Common myeloid progenitor, CD34-positive (primary cell): ENCODE measurements around the gene SUSD4.

Experiments
- CTCF ChIA-PET: fragments of 350-600 bp; sonication (Branson Sonifier 250); formaldehyde crosslinking; loops from one replicate; lab custom pipeline; 2021; ENCODE audit warnings: antibody characterized with exemption; lab: Charles Lee
- POLR2A ChIA-PET: fragments of 350-600 bp; sonication (Branson Sonifier 250); formaldehyde crosslinking; loops from one replicate; lab custom pipeline; 2021; ENCODE audit warnings: antibody characterized with exemption; lab: Charles Lee
- DNase-seq, 3 donors: peaks; one replicate each; pipeline versions ENCODE4 v3.0.0 to v3.0.0-alpha.2; 2013
- H3K27ac ChIP-seq, 2 experiments: 1 replicate in 1 of 2; 2 replicates in 1 of 2; pipeline ENCODE4 v1.7.0; 2013; ENCODE audit warnings: inconsistent platforms in 2 of 2, low read length in 2 of 2, mild to moderate bottlenecking in 2 of 2, low read depth in 1 of 2, moderate library complexity in 1 of 2; ENCODE audit not compliant: severe bottlenecking in 2 of 2, insufficient read depth in 1 of 2, poor library complexity in 1 of 2
- H3K27me3 ChIP-seq, 5 experiments: replicated peaks in 2 of 5; 1 replicate in 3 of 5; 2 replicates in 2 of 5; pipeline versions ENCODE4 v1.6.1 to v1.7.0; 2013; ENCODE audit warnings: low read length in 4 of 5, mild to moderate bottlenecking in 2 of 5, moderate library complexity in 2 of 5, inconsistent platforms in 1 of 5; ENCODE audit not compliant: insufficient read depth in 5 of 5, control insufficient read depth in 4 of 5
- H3K36me3 ChIP-seq, 4 experiments: 1 replicate in 2 of 4; 2 replicates in 2 of 4; pipeline versions ENCODE4 v1.6.1 to v1.7.0; 2013; ENCODE audit warnings: low read length in 3 of 4, control low read depth in 1 of 4, mild to moderate bottlenecking in 1 of 4; ENCODE audit not compliant: control insufficient read depth in 4 of 4, insufficient read depth in 4 of 4
- H3K4me1 ChIP-seq, 4 experiments: 1 replicate in 3 of 4; 2 replicates in 1 of 4; pipeline versions ENCODE4 v1.6.1 to v1.7.1; 2013; ENCODE audit warnings: low read length in 3 of 4, mild to moderate bottlenecking in 3 of 4, control low read depth in 1 of 4, inconsistent platforms in 1 of 4, moderate library complexity in 1 of 4; ENCODE audit not compliant: control insufficient read depth in 4 of 4, insufficient read depth in 4 of 4; ENCODE audit errors: control extremely low read depth in 1 of 4
- H3K4me3 ChIP-seq, 7 experiments: 1 replicate in 4 of 7; 2 replicates in 3 of 7; pipeline versions ENCODE4 v1.5.1 to v1.7.0; 2013; ENCODE audit warnings: mild to moderate bottlenecking in 7 of 7, low read length in 6 of 7, moderate library complexity in 6 of 7, inconsistent platforms in 2 of 7, low read depth in 2 of 7, control low read depth in 1 of 7; ENCODE audit not compliant: insufficient read depth in 4 of 7, control insufficient read depth in 1 of 7; ENCODE audit errors: extremely low read depth in 1 of 7
- H3K9me3 ChIP-seq, 5 experiments: 1 replicate in 4 of 5; 2 replicates in 1 of 5; pipeline versions ENCODE4 v1.6.1 to v1.7.1; 2013; ENCODE audit warnings: low read length in 4 of 5, mild to moderate bottlenecking in 2 of 5, inconsistent platforms in 1 of 5, low read depth in 1 of 5, moderate library complexity in 1 of 5; ENCODE audit not compliant: control insufficient read depth in 4 of 5, insufficient read depth in 2 of 5; ENCODE audit errors: control extremely low read depth in 1 of 5
- WGBS: methylation state at CpG from one replicate; pipeline ENCODE4 v1.1.5; 2013; ENCODE audit not compliant: insufficient coverage; 5-methylcytosine and 5-hydroxymethylcytosine counted together

Gene SUSD4

GRCh38 chr1:223209992-223210787, 153.8 kb downstream of the SUSD4 start:
- H3K36me3 ChIP-seq: no peaks in the 10 kb centered on the region
- POLR2A ChIA-PET: no interaction called here
- no peak for DNase-seq
- no peaks in the 10 kb centered on the region for H3K9me3 ChIP-seq
- 97% methylated on average over 6 of the region's 7 CpGs for WGBS
- no peaks in the 10 kb centered on the region for H3K4me1 ChIP-seq
- no peak overlapping the region for H3K4me3 ChIP-seq
- H3K27ac ChIP-seq: no peak overlapping the region
- peaks cover 0 to 5% (median 0%) of the 10 kb centered on the region in 5 experiments for H3K27me3 ChIP-seq
- CTCF ChIA-PET: interaction anchor here (2.5 kb wide), 1 partner anchor 16 kb away, joined by 6 read pairs; no protein-coding TSS in a partner anchor

GRCh38 chr1:223209293-223209898, 154.6 kb downstream of the SUSD4 start:
- no peaks in the 10 kb centered on the region for H3K9me3 ChIP-seq
- H3K36me3 ChIP-seq: no peaks in the 10 kb centered on the region
- H3K4me1 ChIP-seq: no peaks in the 10 kb centered on the region
- ChIA-PET POLR2A (no interaction called here), CTCF (no interaction called here)
- 67% methylated on average over 1 of the region's 7 CpGs for WGBS
- no peak overlapping the region for H3K4me3 ChIP-seq
- peaks cover 0 to 5% (median 0%) of the 10 kb centered on the region in 5 experiments for H3K27me3 ChIP-seq
- no peak for DNase-seq
- no peak overlapping the region for H3K27ac ChIP-seq

GRCh38 chr1:223208164-223209076, 155.6 kb downstream of the SUSD4 start:
- no peaks in the 10 kb centered on the region for H3K4me1 ChIP-seq
- H3K27me3 ChIP-seq: peaks cover 0 to 5% (median 0%) of the 10 kb centered on the region in 5 experiments
- no peaks in the 10 kb centered on the region for H3K36me3 ChIP-seq
- WGBS: 93% methylated on average over 6 of the region's 13 CpGs
- H3K27ac ChIP-seq: no peak overlapping the region
- H3K4me3 ChIP-seq: no peak overlapping the region
- no peaks in the 10 kb centered on the region for H3K9me3 ChIP-seq
- DNase-seq: no peak
- CTCF ChIA-PET: no interaction called here
- POLR2A ChIA-PET: no interaction called here

- Histone ChIP-seq H3K4me3 (no peak overlapping the region), H3K27ac (no peak overlapping the region), H3K9me3 (no peaks in the 10 kb centered on the region), H3K27me3 (peaks cover 0 to 5% (median 0%) of the 10 kb centered on the region in 5 experiments), H3K36me3 (no peaks in the 10 kb centered on the region), H3K4me1 (no peaks in the 10 kb centered on the region)
- POLR2A ChIA-PET: no interaction called here
- DNase-seq: no peak
- CTCF ChIA-PET: no interaction called here
- 96% methylated on average over 3 of the region's 3 CpGs for WGBS
Observed at GRCh38 chr1:223207293-223208066, 156.5 kb downstream of the SUSD4 start.

- no peak overlapping the region for H3K4me3 ChIP-seq
- no peaks in the 10 kb centered on the region for H3K36me3 ChIP-seq
- H3K27ac ChIP-seq: no peak overlapping the region
- H3K4me1 ChIP-seq: no peaks in the 10 kb centered on the region
- POLR2A ChIA-PET: no interaction called here
- H3K9me3 ChIP-seq: peaks cover 0 to 3% (median 0%) of the 10 kb centered on the region in 5 experiments
- whole genome bisulfite sequencing: 100% methylated on average over 2 of the region's 4 CpGs
- no peak for DNase-seq
- peaks cover 0 to 2% (median 0%) of the 10 kb centered on the region in 5 experiments for H3K27me3 ChIP-seq
- CTCF ChIA-PET: no interaction called here
Observed at GRCh38 chr1:223204424-223204823, 159.6 kb downstream of the SUSD4 start.

- Histone ChIP-seq H3K4me3 (no peak overlapping the region), H3K27ac (no peak overlapping the region), H3K4me1 (no peaks in the 10 kb centered on the region), H3K36me3 (no peaks in the 10 kb centered on the region), H3K9me3 (peaks cover 0 to 3% (median 0%) of the 10 kb centered on the region in 5 experiments), H3K27me3 (peaks cover 0 to 2% (median 0%) of the 10 kb centered on the region in 5 experiments)
- ChIA-PET POLR2A (no interaction called here), CTCF (no interaction called here)
- DNase-seq: no peak
- WGBS: no CpG with 5 or more reads among the region's 6 CpGs
Observed at GRCh38 chr1:223203694-223204093, 160.3 kb downstream of the SUSD4 start.
